ENCODE results near the gene GDE1. TPM values are rescaled to one million over a fixed set of nuclear protein-coding genes. Genes with fewer than 3 reads are reported as not detected.

The GDE1 gene
- total and polyA plus RNA-seq, 2 donors (not counting 1 experiment from before 2014, with no cell fraction given): 74.3 to 91.3 TPM

- Histone ChIP-seq H3K9me3 (ENCODE audit: control insufficient read depth, insufficient read depth, low read depth, low read length) (no peaks in the 10 kb centered on the region), H3K27ac (ENCODE audit: insufficient read depth, low read length) (no peak overlapping the region), H3K9ac (ENCODE audit: insufficient read depth, low read length) (no peak overlapping the region), H3K4me1 (ENCODE audit: control insufficient read depth, extremely low read depth, insufficient read depth, low read length) (no peaks in the 10 kb centered on the region), H3K4me2 (ENCODE audit: extremely low read depth, insufficient read depth, low read length) (no peak overlapping the region), H2AFZ (ENCODE audit: low read length) (no peak overlapping the region), H3K27me3 (ENCODE audit: control insufficient read depth, insufficient read depth, low read length) (no peaks in the 10 kb centered on the region), H3K36me3 (ENCODE audit: control insufficient read depth, insufficient read depth, low read length) (no peaks in the 10 kb centered on the region), H3K79me2 (ENCODE audit: control insufficient read depth, insufficient read depth, low read length) (no peaks in the 10 kb centered on the region), H3K4me3 (replicated peaks in 1 of 4; ENCODE audit: control extremely low read depth in 1 of 4, insufficient read depth in 1 of 4, low read depth in 3 of 4, low read length in 4 of 4) (no peak overlapping the region), H4K20me1 (ENCODE audit: control insufficient read depth, extremely low read depth, insufficient read depth, low read length) (no peaks in the 10 kb centered on the region)
- TF ChIP-seq EZH2 (IDR thresholded peaks at IDR 0.05; ENCODE audit: low read length, missing control alignments) (no peak), CTCF (conservative IDR thresholded peaks at IDR 0.05 in 1 of 2, IDR thresholded peaks at IDR 0.05 in 1 of 2; ENCODE audit: low read depth in 1 of 2, low read length in 2 of 2) (no peak)
- DNase-seq (ENCODE audit: low read depth in 2 of 2): no peak
Observed at GRCh38 chr16:19479302-19479721, 42.6 kb downstream of the GDE1 start.

- no peaks in the 10 kb centered on the region for H3K79me2 ChIP-seq (ENCODE audit: control insufficient read depth, insufficient read depth, low read length)
- H3K4me3 ChIP-seq (replicated peaks in 1 of 4; ENCODE audit: control extremely low read depth in 1 of 4, insufficient read depth in 1 of 4, low read depth in 3 of 4, low read length in 4 of 4): no peak overlapping the region
- H3K9me3 ChIP-seq (ENCODE audit: control insufficient read depth, insufficient read depth, low read depth, low read length): no peaks in the 10 kb centered on the region
- H3K27ac ChIP-seq (ENCODE audit: insufficient read depth, low read length): no peak overlapping the region
- DNase-seq (ENCODE audit: low read depth in 2 of 2): no peak
- H3K4me1 ChIP-seq (ENCODE audit: control insufficient read depth, extremely low read depth, insufficient read depth, low read length): no peaks in the 10 kb centered on the region
- no peaks in the 10 kb centered on the region for H4K20me1 ChIP-seq (ENCODE audit: control insufficient read depth, extremely low read depth, insufficient read depth, low read length)
- no peaks in the 10 kb centered on the region for H3K27me3 ChIP-seq (ENCODE audit: control insufficient read depth, insufficient read depth, low read length)
- H3K4me2 ChIP-seq (ENCODE audit: extremely low read depth, insufficient read depth, low read length): no peak overlapping the region
- no peak for TF ChIP-seq CTCF (conservative IDR thresholded peaks at IDR 0.05 in 1 of 2, IDR thresholded peaks at IDR 0.05 in 1 of 2; ENCODE audit: low read depth in 1 of 2, low read length in 2 of 2)
- TF ChIP-seq EZH2 (IDR thresholded peaks at IDR 0.05; ENCODE audit: low read length, missing control alignments): no peak
- no peak overlapping the region for H2AFZ ChIP-seq (ENCODE audit: low read length)
- no peak overlapping the region for H3K9ac ChIP-seq (ENCODE audit: insufficient read depth, low read length)
- no peaks in the 10 kb centered on the region for H3K36me3 ChIP-seq (ENCODE audit: control insufficient read depth, insufficient read depth, low read length)
Observed at GRCh38 chr16:19478505-19478904, 43.4 kb downstream of the GDE1 start.

GRCh38 chr16:19474617-19475016 lies 47.3 kb downstream of the GDE1 start:
- Histone ChIP-seq H3K9ac (ENCODE audit: insufficient read depth, low read length) (no peak overlapping the region), H3K27me3 (ENCODE audit: control insufficient read depth, insufficient read depth, low read length) (no peaks in the 10 kb centered on the region), H4K20me1 (ENCODE audit: control insufficient read depth, extremely low read depth, insufficient read depth, low read length) (no peaks in the 10 kb centered on the region), H3K4me1 (ENCODE audit: control insufficient read depth, extremely low read depth, insufficient read depth, low read length) (no peaks in the 10 kb centered on the region), H3K36me3 (ENCODE audit: control insufficient read depth, insufficient read depth, low read length) (no peaks in the 10 kb centered on the region), H3K4me3 (replicated peaks in 1 of 4; ENCODE audit: control extremely low read depth in 1 of 4, insufficient read depth in 1 of 4, low read depth in 3 of 4, low read length in 4 of 4) (no peak overlapping the region), H3K27ac (ENCODE audit: insufficient read depth, low read length) (no peak overlapping the region), H3K4me2 (ENCODE audit: extremely low read depth, insufficient read depth, low read length) (no peak overlapping the region), H2AFZ (ENCODE audit: low read length) (no peak overlapping the region), H3K79me2 (ENCODE audit: control insufficient read depth, insufficient read depth, low read length) (no peaks in the 10 kb centered on the region), H3K9me3 (ENCODE audit: control insufficient read depth, insufficient read depth, low read depth, low read length) (no peaks in the 10 kb centered on the region)
- DNase-seq (ENCODE audit: low read depth in 2 of 2): no peak
- TF ChIP-seq EZH2 (IDR thresholded peaks at IDR 0.05; ENCODE audit: low read length, missing control alignments) (no peak), CTCF (conservative IDR thresholded peaks at IDR 0.05 in 1 of 2, IDR thresholded peaks at IDR 0.05 in 1 of 2; ENCODE audit: low read depth in 1 of 2, low read length in 2 of 2) (no peak)

All from fibroblast of lung (primary cell).